GM23248 (cell line): ENCODE measurements around the gene TMEM74B.

Experiments
- EZH2 ChIP-seq: fragments of 200-600 bp; sonication (generic); IDR thresholded peaks from 2 replicates; pipeline ENCODE4 v1.6.1; 2018; ENCODE audit warnings: antibody characterized with exemption, mild to moderate bottlenecking; ENCODE audit not compliant: insufficient read depth, poor library complexity, severe bottlenecking
- EZH2phosphoT487 ChIP-seq: fragments of 200-600 bp; sonication (generic); IDR thresholded peaks from 2 replicates; pipeline ENCODE4 v1.6.1; 2018; ENCODE audit warnings: antibody characterized with exemption, moderate library complexity, mild to moderate bottlenecking, low read depth; ENCODE audit not compliant: insufficient read depth

DNA sequence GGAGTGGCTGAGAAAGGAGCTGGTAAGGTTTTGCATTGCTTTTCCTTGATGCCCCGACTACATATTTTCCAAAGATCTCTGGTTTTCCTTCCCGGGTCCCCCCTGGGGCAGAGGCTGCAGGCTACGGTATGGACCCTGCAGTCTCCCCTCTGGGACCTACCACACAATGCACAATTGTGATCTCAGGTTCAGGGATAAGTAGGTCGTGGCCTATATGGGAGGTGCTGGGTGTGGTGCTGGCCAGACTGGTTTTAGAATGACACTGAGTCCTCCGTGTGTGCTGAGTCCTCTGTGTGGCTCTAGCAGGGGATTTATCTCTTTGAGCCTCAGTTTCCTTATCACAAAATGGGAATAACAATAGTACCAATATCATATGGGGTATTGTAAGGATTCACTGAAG, 18.8 kb upstream of the TMEM74B start:
- TF ChIP-seq EZH2 (no peak), EZH2phosphoT487 (no peak)
